Measurements from ENCODE around the gene PLXDC2. TPM values are rescaled to one million over a fixed set of nuclear protein-coding genes. Genes with fewer than 3 reads are reported as not detected.

PLXDC2 gene
- total RNA-seq, 1 donor from 2014 or later = 94.1 TPM

DNA sequence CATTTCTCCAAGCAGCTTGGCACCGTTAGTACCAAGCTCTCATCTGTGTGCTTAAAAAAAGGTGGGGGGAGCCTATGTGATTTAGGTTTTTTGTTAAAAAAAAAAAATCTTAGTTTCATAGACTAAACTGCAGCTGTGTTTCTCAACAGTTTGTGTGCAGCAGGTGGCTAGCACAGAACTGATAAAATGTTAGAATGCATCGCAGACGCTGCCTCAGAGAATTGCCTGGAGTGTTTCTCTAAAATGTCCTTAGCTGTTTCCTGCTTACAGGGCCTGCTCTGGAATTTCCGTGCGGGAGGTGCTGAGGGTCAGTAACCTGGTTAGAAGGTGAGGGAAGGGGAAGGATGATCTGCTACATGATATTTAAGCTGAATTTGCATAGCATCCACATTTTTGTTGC, 268.9 kb downstream of the PLXDC2 start:
- Histone ChIP-seq H3K36me3 (no peaks in the 10 kb centered on the region), H3K4me1 (no peaks in the 10 kb centered on the region), H3K27me3 (no peaks in the 10 kb centered on the region), H3K27ac (no peak overlapping the region), H3K4me3 (no peak overlapping the region), H3K9me3 (no peaks in the 10 kb centered on the region)
- no peak for DNase-seq (ENCODE audit: low spot score in 2 of 2)
- TF ChIP-seq, protein P1, sequence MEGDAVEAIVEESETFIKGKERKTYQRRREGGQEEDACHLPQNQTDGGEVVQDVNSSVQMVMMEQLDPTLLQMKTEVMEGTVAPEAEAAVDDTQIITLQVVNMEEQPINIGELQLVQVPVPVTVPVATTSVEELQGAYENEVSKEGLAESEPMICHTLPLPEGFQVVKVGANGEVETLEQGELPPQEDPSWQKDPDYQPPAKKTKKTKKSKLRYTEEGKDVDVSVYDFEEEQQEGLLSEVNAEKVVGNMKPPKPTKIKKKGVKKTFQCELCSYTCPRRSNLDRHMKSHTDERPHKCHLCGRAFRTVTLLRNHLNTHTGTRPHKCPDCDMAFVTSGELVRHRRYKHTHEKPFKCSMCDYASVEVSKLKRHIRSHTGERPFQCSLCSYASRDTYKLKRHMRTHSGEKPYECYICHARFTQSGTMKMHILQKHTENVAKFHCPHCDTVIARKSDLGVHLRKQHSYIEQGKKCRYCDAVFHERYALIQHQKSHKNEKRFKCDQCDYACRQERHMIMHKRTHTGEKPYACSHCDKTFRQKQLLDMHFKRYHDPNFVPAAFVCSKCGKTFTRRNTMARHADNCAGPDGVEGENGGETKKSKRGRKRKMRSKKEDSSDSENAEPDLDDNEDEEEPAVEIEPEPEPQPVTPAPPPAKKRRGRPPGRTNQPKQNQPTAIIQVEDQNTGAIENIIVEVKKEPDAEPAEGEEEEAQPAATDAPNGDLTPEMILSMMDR (IDR thresholded peaks at IDR 0.05) = no peak
- intact Hi-C loops (cut with DNase I) = no loop called here

DNA sequence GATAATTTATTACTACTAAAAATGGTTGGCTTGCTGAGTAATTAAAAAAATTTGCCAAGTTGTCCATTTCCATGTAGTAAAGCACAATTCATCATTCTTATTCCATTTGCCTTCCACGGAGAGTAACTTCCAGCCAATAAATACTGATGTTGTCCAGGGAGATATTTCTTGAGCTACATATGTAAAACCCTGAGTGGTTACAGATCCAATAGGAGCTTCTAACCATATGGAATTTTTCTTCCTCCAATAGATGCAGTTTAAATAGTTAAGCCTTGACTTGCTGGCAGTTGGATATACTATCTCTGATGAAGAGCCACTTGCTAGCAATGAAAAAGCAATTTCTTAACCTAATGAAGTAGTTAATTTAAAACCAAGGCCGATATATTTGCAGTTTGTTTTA, 271.1 kb downstream of the PLXDC2 start:
- no peak for DNase-seq (ENCODE audit: low spot score in 2 of 2)
- no peak overlapping the region for H3K4me3 ChIP-seq
- H3K36me3 ChIP-seq = no peaks in the 10 kb centered on the region
- H3K27me3 ChIP-seq = no peaks in the 10 kb centered on the region
- TF ChIP-seq, protein P1 (IDR thresholded peaks at IDR 0.05) = no peak
- H3K4me1 ChIP-seq = no peaks in the 10 kb centered on the region
- no peak overlapping the region for H3K27ac ChIP-seq
- no peaks in the 10 kb centered on the region for H3K9me3 ChIP-seq
- intact Hi-C loops (cut with DNase I) = no loop called here

DNA sequence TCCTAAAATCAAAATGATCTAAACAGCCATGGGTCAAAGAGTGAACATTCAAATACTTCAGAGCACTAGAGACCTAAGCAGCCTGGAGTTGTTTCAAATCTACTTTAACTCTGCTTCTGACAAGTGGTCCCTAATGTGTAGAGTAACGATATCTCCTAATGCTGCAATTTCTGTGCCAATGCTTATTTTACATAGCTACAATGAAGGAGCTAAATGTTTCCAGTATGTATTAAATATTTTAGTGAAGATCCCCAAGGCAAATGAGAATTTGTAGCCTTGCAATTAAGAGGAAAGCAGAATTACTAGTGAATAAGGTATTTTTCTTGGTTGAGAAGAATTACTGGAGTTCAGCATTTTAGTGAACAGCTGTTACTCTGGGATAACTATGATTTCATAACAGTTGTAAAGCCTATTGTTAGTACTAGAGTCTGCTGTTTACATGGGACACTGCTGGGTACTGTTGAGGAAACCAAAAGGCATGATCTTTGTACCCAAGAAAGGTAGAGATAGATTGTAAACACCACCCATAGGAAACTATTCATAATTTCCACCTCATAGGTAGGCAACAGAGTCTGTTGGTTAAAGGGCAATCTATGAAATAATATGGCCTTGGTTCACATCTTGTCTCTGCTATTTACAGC, 271.9 kb downstream of the PLXDC2 start:
- Histone ChIP-seq H3K27me3 (no peaks in the 10 kb centered on the region), H3K4me1 (no peaks in the 10 kb centered on the region), H3K36me3 (no peaks in the 10 kb centered on the region), H3K9me3 (no peaks in the 10 kb centered on the region), H3K27ac (no peak overlapping the region), H3K4me3 (no peak overlapping the region)
- no peak for DNase-seq (ENCODE audit: low spot score in 2 of 2)
- intact Hi-C loops (cut with DNase I) = no loop called here
- TF ChIP-seq, protein P1 (IDR thresholded peaks at IDR 0.05) = no peak

DNA sequence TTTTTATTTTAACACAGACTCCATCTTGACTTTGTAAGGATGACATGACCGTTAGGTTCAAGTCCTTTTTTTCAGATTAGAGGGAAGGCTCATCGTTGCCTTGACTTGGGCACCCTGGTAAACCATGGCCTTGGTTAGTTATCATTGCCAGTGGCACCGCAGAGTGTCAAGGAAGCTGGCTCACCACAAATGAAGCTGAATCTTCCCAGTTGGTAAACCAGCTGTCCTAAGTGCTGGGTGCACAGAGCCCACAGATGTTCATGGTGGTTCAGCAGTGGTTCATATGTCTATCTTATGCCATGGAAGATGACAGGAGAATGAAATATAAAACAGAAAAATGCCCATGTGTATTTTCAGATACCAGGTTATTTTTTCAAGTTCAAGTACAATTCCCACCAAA, 273.6 kb downstream of the PLXDC2 start:
- TF ChIP-seq, protein P1 (IDR thresholded peaks at IDR 0.05) = no peak
- intact Hi-C loops (cut with DNase I) = no loop called here

DNA sequence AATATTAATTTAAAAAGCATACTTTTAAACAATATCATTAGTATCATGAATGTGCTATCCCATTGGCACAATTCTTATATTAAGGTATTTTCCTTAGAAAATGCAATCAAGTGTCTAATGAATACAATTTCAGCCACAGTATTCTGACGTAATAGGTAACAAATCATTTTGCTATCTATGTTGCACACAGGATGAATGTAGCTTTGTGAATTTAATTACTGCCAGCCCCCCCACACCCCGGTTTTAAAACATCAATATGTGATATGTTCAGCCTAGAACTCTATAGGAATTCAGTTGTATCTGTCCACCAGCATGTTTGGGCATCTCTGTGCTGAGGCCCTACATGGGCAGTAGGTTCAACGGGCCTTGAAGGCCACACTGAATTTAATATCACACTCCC, 274.6 kb downstream of the PLXDC2 start:
- Histone ChIP-seq H3K36me3 (no peaks in the 10 kb centered on the region), H3K4me1 (no peaks in the 10 kb centered on the region), H3K27me3 (no peaks in the 10 kb centered on the region), H3K4me3 (no peak overlapping the region), H3K27ac (no peak overlapping the region), H3K9me3 (no peaks in the 10 kb centered on the region)
- DNase-seq (ENCODE audit: low spot score in 2 of 2) = no peak
- intact Hi-C loops (cut with DNase I) = no loop called here
- TF ChIP-seq, protein P1 (IDR thresholded peaks at IDR 0.05) = no peak

More for the DNA sequence above, 273.6 kb downstream of the PLXDC2 start:
- no peak for DNase-seq (ENCODE audit: low spot score in 2 of 2)
- H3K9me3 ChIP-seq = no peaks in the 10 kb centered on the region
- H3K4me1 ChIP-seq = no peaks in the 10 kb centered on the region
- no peak overlapping the region for H3K4me3 ChIP-seq
- H3K36me3 ChIP-seq = no peaks in the 10 kb centered on the region
- H3K27me3 ChIP-seq = no peaks in the 10 kb centered on the region
- no peak overlapping the region for H3K27ac ChIP-seq

DNA sequence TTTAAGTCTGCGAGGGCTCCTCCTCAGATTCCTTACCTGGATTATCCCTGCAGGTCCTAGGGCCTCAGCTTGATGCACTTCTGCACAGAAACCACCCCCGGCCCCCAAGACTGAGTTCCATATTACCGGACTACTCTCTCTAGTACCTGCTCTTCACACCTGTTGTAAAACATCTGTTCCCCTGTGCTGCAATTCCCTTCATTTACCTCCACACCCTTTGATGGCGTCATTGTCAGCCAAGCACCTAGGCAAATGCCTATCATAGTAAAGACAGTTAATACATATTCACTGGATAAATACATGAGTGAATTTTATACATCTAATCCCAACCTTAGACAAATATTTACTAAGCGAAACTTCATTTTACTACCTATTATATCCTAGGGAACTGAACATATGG, 275.5 kb downstream of the PLXDC2 start:
- H3K36me3 ChIP-seq = no peaks in the 10 kb centered on the region
- H3K4me3 ChIP-seq = no peak overlapping the region
- H3K27me3 ChIP-seq = no peaks in the 10 kb centered on the region
- TF ChIP-seq, protein P1 (IDR thresholded peaks at IDR 0.05) = no peak
- intact Hi-C loops (cut with DNase I) = no loop called here
- H3K9me3 ChIP-seq = no peaks in the 10 kb centered on the region
- no peaks in the 10 kb centered on the region for H3K4me1 ChIP-seq
- no peak for DNase-seq (ENCODE audit: low spot score in 2 of 2)
- no peak overlapping the region for H3K27ac ChIP-seq
